Measurements from ENCODE around the gene RAP1GAP. TPM values are rescaled to one million over a fixed set of nuclear protein-coding genes. Genes with fewer than 3 reads are reported as not detected.
A peak's percentile ranks its signal among the peaks of the same experiment; 100 is the strongest.

Gene RAP1GAP
- total RNA-seq, 1 donor from 2014 or later = 62.4 TPM

GRCh38 chr1:21700094-21700493 is 30.9 kb upstream of the RAP1GAP start:
- no peak for ATAC-seq
- intact Hi-C loops (cut with DNase I) = no loop called here
- H3K27me3 ChIP-seq = no peaks in the 10 kb centered on the region
- no peak for DNase-seq
- H3K36me3 ChIP-seq = peaks cover 74% of the 10 kb centered on the region
- H3K4me3 ChIP-seq = no peak overlapping the region
- no peak for TF ChIP-seq CTCF (IDR thresholded peaks at IDR 0.05)
- no peak overlapping the region for H3K27ac ChIP-seq
- no peaks in the 10 kb centered on the region for H3K9me3 ChIP-seq
- no peaks in the 10 kb centered on the region for H3K4me1 ChIP-seq

GRCh38 chr1:21696931-21697330 is 27.8 kb upstream of the RAP1GAP start:
- ATAC-seq = no peak
- intact Hi-C loops (cut with DNase I) = no loop called here
- H3K4me1 ChIP-seq = no peaks in the 10 kb centered on the region
- no peak for TF ChIP-seq CTCF (IDR thresholded peaks at IDR 0.05)
- no peaks in the 10 kb centered on the region for H3K9me3 ChIP-seq
- no peak for DNase-seq
- no peak overlapping the region for H3K27ac ChIP-seq
- no peak overlapping the region for H3K4me3 ChIP-seq
- H3K27me3 ChIP-seq = no peaks in the 10 kb centered on the region
- H3K36me3 ChIP-seq = peaks cover 75% of the 10 kb centered on the region

- ATAC-seq (no peak), DNase-seq (no peak)
- Histone ChIP-seq H3K4me1 (no peaks in the 10 kb centered on the region), H3K27me3 (no peaks in the 10 kb centered on the region), H3K27ac (no peak overlapping the region), H3K36me3 (peaks cover 71% of the 10 kb centered on the region), H3K9me3 (no peaks in the 10 kb centered on the region), H3K4me3 (no peak overlapping the region)
- TF ChIP-seq CTCF (IDR thresholded peaks at IDR 0.05) = no peak
- intact Hi-C loops (cut with DNase I) = no loop called here
Observed at GRCh38 chr1:21693732-21694131, 24.6 kb upstream of the RAP1GAP start.

- Histone ChIP-seq H3K27ac (no peak overlapping the region), H3K9me3 (no peaks in the 10 kb centered on the region), H3K36me3 (peaks cover 86% of the 10 kb centered on the region), H3K4me1 (no peaks in the 10 kb centered on the region), H3K4me3 (no peak overlapping the region), H3K27me3 (no peaks in the 10 kb centered on the region)
- DNase-seq = no peak
- no peak for TF ChIP-seq CTCF (IDR thresholded peaks at IDR 0.05)
- intact Hi-C loops (cut with DNase I) = no loop called here
- ATAC-seq = no peak
Observed at GRCh38 chr1:21691739-21692138, 22.6 kb upstream of the RAP1GAP start.

- TF ChIP-seq CTCF (IDR thresholded peaks at IDR 0.05) = no peak
- DNase-seq = no peak
- H3K9me3 ChIP-seq = no peaks in the 10 kb centered on the region
- no peaks in the 10 kb centered on the region for H3K4me1 ChIP-seq
- no peaks in the 10 kb centered on the region for H3K27me3 ChIP-seq
- H3K4me3 ChIP-seq = no peak overlapping the region
- peak; percentile 37 for ATAC-seq
- H3K36me3 ChIP-seq = peaks cover 92% of the 10 kb centered on the region
- intact Hi-C loops (cut with DNase I) = no loop called here
- H3K27ac ChIP-seq = no peak overlapping the region
Observed at GRCh38 chr1:21689661-21690372, 20.7 kb upstream of the RAP1GAP start.

Measured in upper lobe of right lung (tissue), 1 donor.